ENCODE results near the gene PTPRQ. TPM values are rescaled to one million over a fixed set of nuclear protein-coding genes. Genes with fewer than 3 reads are reported as not detected.

The PTPRQ gene
- total RNA-seq, 4 donors from 2014 or later = 1.8 to 12.8 (median 3.4) TPM

- H3K4me1 ChIP-seq = no peaks in the 10 kb centered on the region
- no peaks in the 10 kb centered on the region for H3K36me3 ChIP-seq
- DNase-seq (ENCODE audit: low spot score in 2 of 2) = no peak
- H3K9me3 ChIP-seq = no peaks in the 10 kb centered on the region
- no peak overlapping the region for H3K27ac ChIP-seq
- no peaks in the 10 kb centered on the region for H3K27me3 ChIP-seq
- H3K4me3 ChIP-seq = no peak overlapping the region
- TF ChIP-seq EP300 (IDR thresholded peaks at IDR 0.05) (no peak), POLR2A (IDR thresholded peaks at IDR 0.05) (no peak), CTCF (IDR thresholded peaks at IDR 0.05) (no peak)
Observed at GRCh38 chr12:80406253-80406652, 37.8 kb upstream of the PTPRQ start.

- TF ChIP-seq CTCF (IDR thresholded peaks at IDR 0.05) (no peak), POLR2A (IDR thresholded peaks at IDR 0.05) (no peak), EP300 (IDR thresholded peaks at IDR 0.05) (no peak)
Observed at GRCh38 chr12:80411787-80412186, 32.2 kb upstream of the PTPRQ start.

GRCh38 chr12:80412343-80412953, 31.6 kb upstream of the PTPRQ start:
- H3K27me3 ChIP-seq = no peaks in the 10 kb centered on the region
- no peaks in the 10 kb centered on the region for H3K36me3 ChIP-seq
- WGBS, 2 donors = 3 to 5% methylated on average over 3 of the region's 3 CpGs
- TF ChIP-seq CTCF (IDR thresholded peaks at IDR 0.05) = peak; percentile 51 to 77 (median 61)
- TF ChIP-seq EP300 (IDR thresholded peaks at IDR 0.05) = no peak
- H3K4me1 ChIP-seq = peaks cover 0 to 8% (median 0%) of the 10 kb centered on the region in 4 donors
- no peak for DNase-seq (ENCODE audit: low spot score in 2 of 2)
- H3K9me3 ChIP-seq = no peaks in the 10 kb centered on the region
- H3K4me3 ChIP-seq = no peak overlapping the region
- H3K27ac ChIP-seq = no peak overlapping the region

More at GRCh38 chr12:80411787-80412186, 32.2 kb upstream of the PTPRQ start:
- WGBS, 2 donors = 66 to 68% methylated on average over 3 of the region's 3 CpGs
- no peak for DNase-seq (ENCODE audit: low spot score in 2 of 2)
- Histone ChIP-seq H3K36me3 (no peaks in the 10 kb centered on the region), H3K9me3 (no peaks in the 10 kb centered on the region), H3K4me3 (no peak overlapping the region), H3K27ac (no peak overlapping the region), H3K27me3 (no peaks in the 10 kb centered on the region), H3K4me1 (peaks cover 0 to 8% (median 0%) of the 10 kb centered on the region in 4 donors)

- no peak for DNase-seq (ENCODE audit: low spot score in 2 of 2)
- no peaks in the 10 kb centered on the region for H3K9me3 ChIP-seq
- H3K36me3 ChIP-seq = no peaks in the 10 kb centered on the region
- H3K4me1 ChIP-seq = peaks cover 0 to 8% (median 0%) of the 10 kb centered on the region in 4 donors
- no peak overlapping the region for H3K4me3 ChIP-seq
- TF ChIP-seq POLR2A (IDR thresholded peaks at IDR 0.05) = no peak
- no peak for TF ChIP-seq CTCF (IDR thresholded peaks at IDR 0.05)
- TF ChIP-seq EP300 (IDR thresholded peaks at IDR 0.05) = no peak
- 92% methylated on average over 3 of the region's 3 CpGs for whole genome bisulfite sequencing, 2 donors
- H3K27me3 ChIP-seq = no peaks in the 10 kb centered on the region
- H3K27ac ChIP-seq = no peak overlapping the region
Observed at GRCh38 chr12:80413462-80413861, 30.6 kb upstream of the PTPRQ start.

- WGBS, 2 donors = 71 to 79% methylated on average over 1 of the region's 1 CpG
- Histone ChIP-seq H3K4me3 (no peak overlapping the region), H3K27me3 (no peaks in the 10 kb centered on the region), H3K27ac (no peak overlapping the region), H3K4me1 (peaks cover 0 to 11% (median 0%) of the 10 kb centered on the region in 4 donors), H3K9me3 (no peaks in the 10 kb centered on the region), H3K36me3 (no peaks in the 10 kb centered on the region)
- no peak for DNase-seq (ENCODE audit: low spot score in 2 of 2)
- TF ChIP-seq CTCF (IDR thresholded peaks at IDR 0.05) = no peak
- TF ChIP-seq EP300 (IDR thresholded peaks at IDR 0.05) = no peak
- TF ChIP-seq POLR2A (IDR thresholded peaks at IDR 0.05) = no peak
Observed at GRCh38 chr12:80415466-80415865, 28.6 kb upstream of the PTPRQ start.

Data from tibial nerve (tissue), 4 donors.